Endothelial cell of umbilical vein (primary cell): ENCODE data around the gene GCNA. TPM values are rescaled to one million over a fixed set of nuclear protein-coding genes. Genes with fewer than 3 reads are reported as not detected.
A peak's percentile ranks its signal among the peaks of the same experiment; 100 is the strongest.

ENCODE experiments used
- BruUV-seq: library from RNA; stranded (reverse); fragments of 400-500 nt; replicated peaks from 2 replicates; lab custom pipeline; 2021; lab: Mats Ljungman, UMichigan
- CTCF ChIA-PET: fragments of 300-600, 350-600 bp; sonication (Branson Sonifier 250); formaldehyde crosslinking; loops from one replicate; lab custom pipeline; 2021; ENCODE audit warnings: antibody characterized with exemption, inconsistent platforms; lab: Charles Lee
- POLR2A ChIA-PET: fragments of 300-600, 350-600 bp; sonication (Branson Sonifier 250); formaldehyde crosslinking; loops from one replicate; lab custom pipeline; 2021; ENCODE audit warnings: antibody characterized with exemption, inconsistent platforms; lab: Charles Lee
- DNase-seq: peaks from one replicate; pipeline ENCODE4 v3.0.0-alpha.2; 2011; ENCODE audit warnings: low read depth, low spot score
- FAIRE-seq: peaks from 2 replicates; lab custom pipeline; 2011; peaks lifted over from hg19 to GRCh38; lab: Jason Lieb, UNC
- H2AFZ ChIP-seq: 2 replicates; pipeline ENCODE4 v1.6.0; 2012; ENCODE audit warnings: low read depth, low read length, control low read depth, inconsistent platforms
- H3K27ac ChIP-seq: 2 replicates; pipeline ENCODE4 v1.5.1; 2011; ENCODE audit warnings: low read depth, mild to moderate bottlenecking, control low read depth, low read length, moderate library complexity; ENCODE audit not compliant: insufficient read depth
- H3K27me3 ChIP-seq, 2 experiments: 2 replicates each; pipeline versions ENCODE4 v1.6.0 to v1.6.1; 2011; ENCODE audit warnings: low read length in 2 of 2, mixed read lengths in 1 of 2; ENCODE audit not compliant: control insufficient read depth in 2 of 2, insufficient read depth in 2 of 2
- H3K36me3 ChIP-seq, 2 experiments: 2 replicates in 1 of 2; 3 replicates in 1 of 2; pipeline ENCODE4 v1.5.1; 2011; ENCODE audit warnings: low read length in 2 of 2, mild to moderate bottlenecking in 1 of 2, moderate library complexity in 1 of 2; ENCODE audit not compliant: control insufficient read depth in 2 of 2, insufficient read depth in 2 of 2; ENCODE audit errors: extremely low read depth in 1 of 2
- H3K4me1 ChIP-seq: 3 replicates; pipeline ENCODE4 v1.5.1; 2011; ENCODE audit warnings: mild to moderate bottlenecking, low read length; ENCODE audit not compliant: control insufficient read depth, insufficient read depth; ENCODE audit errors: extremely low read depth
- H3K4me2 ChIP-seq: 2 replicates; pipeline ENCODE4 v1.6.1; 2011; ENCODE audit warnings: low read length, control low read depth, mixed read lengths; ENCODE audit not compliant: insufficient read depth
- H3K4me3 ChIP-seq, 3 experiments: fragments of 200-600 bp in 1 of 3; sonication (generic), shearing (Covaris generic) in 1 of 3; replicated peaks in 1 of 3; 2 replicates each; pipeline ENCODE4 v1.5.1; 2011 to 2016; ENCODE audit warnings: control low read depth in 3 of 3, low read length in 3 of 3, mild to moderate bottlenecking in 2 of 3, inconsistent platforms in 1 of 3, low read depth in 1 of 3, moderate library complexity in 1 of 3; ENCODE audit not compliant: insufficient read depth in 1 of 3
- H3K79me2 ChIP-seq: 2 replicates; pipeline ENCODE4 v1.6.0; 2012; ENCODE audit warnings: low read length, inconsistent platforms; ENCODE audit not compliant: control insufficient read depth, insufficient read depth
- H3K9ac ChIP-seq: replicated peaks from 2 replicates; pipeline ENCODE3; 2011; ENCODE audit warnings: low read length, control low read depth; ENCODE audit not compliant: insufficient read depth; ENCODE audit errors: extremely low read depth
- H3K9me1 ChIP-seq: replicated peaks from 3 replicates; pipeline ENCODE4 v1.6.0; 2011; ENCODE audit warnings: mild to moderate bottlenecking, low read length; ENCODE audit not compliant: control insufficient read depth, insufficient read depth; ENCODE audit errors: extremely low read depth
- H3K9me3 ChIP-seq: replicated peaks from 2 replicates; pipeline ENCODE4 v1.5.1; 2012; ENCODE audit warnings: low read length, inconsistent platforms; ENCODE audit not compliant: control insufficient read depth, insufficient read depth
- H4K20me1 ChIP-seq: replicated peaks from 2 replicates; pipeline ENCODE3; 2011; ENCODE audit warnings: mild to moderate bottlenecking, low read length; ENCODE audit not compliant: control insufficient read depth, insufficient read depth; ENCODE audit errors: extremely low read depth
- CTCF ChIP-seq, 2 donors: IDR thresholded peaks; 1 replicate in 1 of 2; 2 replicates in 1 of 2; pipeline ENCODE4 v1.5.1; 2011; ENCODE audit warnings: low read length in 2 of 2, mild to moderate bottlenecking in 2 of 2, moderate library complexity in 2 of 2, control low read depth in 1 of 2, inconsistent platforms in 1 of 2, low read depth in 1 of 2; ENCODE audit not compliant: insufficient read depth in 1 of 2; ENCODE audit errors: extremely low read depth in 1 of 2
- EZH2 ChIP-seq: IDR thresholded peaks from 2 replicates; pipeline ENCODE4 v1.6.1; 2012; ENCODE audit warnings: borderline replicate concordance, low read depth, mild to moderate bottlenecking, moderate library complexity, low read length, inconsistent platforms; ENCODE audit not compliant: severe bottlenecking
- FOS ChIP-seq: IDR thresholded peaks from 2 replicates; pipeline ENCODE4 v1.6.1; 2011; ENCODE audit warnings: mild to moderate bottlenecking, low read length, moderate library complexity, borderline replicate concordance; ENCODE audit not compliant: insufficient read depth
- GATA2 ChIP-seq: IDR thresholded peaks from 2 replicates; pipeline ENCODE4 v1.7.0; 2011; ENCODE audit warnings: low read depth, mild to moderate bottlenecking, moderate library complexity, mixed read lengths, low read length; ENCODE audit not compliant: insufficient read length, insufficient read depth
- JUN ChIP-seq: IDR thresholded peaks from 2 replicates; pipeline ENCODE4 v1.6.1; 2011; ENCODE audit warnings: borderline replicate concordance, low read depth; ENCODE audit not compliant: insufficient read length, insufficient read depth
- MAX ChIP-seq: IDR thresholded peaks from 2 replicates; pipeline ENCODE4 v1.6.1; 2011; ENCODE audit not compliant: insufficient read depth, insufficient read length
- MYC ChIP-seq: IDR thresholded peaks from one replicate; pipeline ENCODE4 v1.6.1; 2011; ENCODE audit warnings: mild to moderate bottlenecking, low read depth, low read length
- POLR2A ChIP-seq: IDR thresholded peaks from 2 replicates; pipeline ENCODE4 v1.6.1; 2012; ENCODE audit warnings: low read depth, mild to moderate bottlenecking, control low read depth, low read length
- POLR2AphosphoS5 ChIP-seq: IDR thresholded peaks from 2 replicates; pipeline ENCODE4 v1.6.1; 2012; ENCODE audit warnings: low read depth, mild to moderate bottlenecking, control low read depth, low read length, moderate library complexity; ENCODE audit not compliant: insufficient read depth
- dilution Hi-C: fragments of 300-500 bp; cut with MboI; formaldehyde crosslinking; loops from one replicate; pipeline ENCODE4 v1.15.0; 2019; ENCODE audit warnings: low sequenced_read_pairs; ENCODE audit not compliant: extremely low pct_ligation_motif_present
- intact Hi-C: fragments of 100-400 bp; cut with micrococcal nuclease; formaldehyde crosslinking; loops from one replicate; pipeline ENCODE4 v1.10.0; 2022
- polyA plus RNA-seq, 4 experiments: library from polyadenylated mRNA; depleted of rRNA in 3 of 4; stranded (reverse) in 3 of 4; unstranded in 1 of 4; fragments of >200 nt; gene quantifications; 2 replicates each; pipeline versions ENCODE4 v1.2.1 to v1.2.3, GENCODE V29; 2011 to 2012; ENCODE audit warnings: missing spikeins in 1 of 4
- total RNA-seq: library from RNA; stranded (reverse); gene quantifications from 2 replicates; pipeline ENCODE4 v1.2.3, GENCODE V29; 2021

The GCNA gene
- total and polyA plus RNA-seq, 2 donors (not counting 3 experiments of a cell fraction or from before 2014, with no cell fraction given): 1.0 to 4.0 TPM

- Histone ChIP-seq H4K20me1 (peaks cover 10% of the 10 kb centered on the region), H3K27ac (peak overlapping the region; percentile 63), H3K9me3 (no peaks in the 10 kb centered on the region), H3K4me2 (peak overlapping the region; percentile 79), H3K27me3 (no peaks in the 10 kb centered on the region), H3K9ac (no peak overlapping the region), H2AFZ (no peak overlapping the region), H3K4me3 (no peak overlapping the region), H3K9me1 (no peaks in the 10 kb centered on the region), H3K4me1 (peaks cover 41% of the 10 kb centered on the region), H3K36me3 (peaks cover 0 to 2% of the 10 kb centered on the region in 2 experiments), H3K79me2 (peaks cover 90% of the 10 kb centered on the region)
- FAIRE-seq (no peak), DNase-seq (no peak)
- CTCF ChIA-PET: no interaction called here
- no TSS peak for BruUV-seq
- dilution Hi-C loops: no loop called here
- intact Hi-C loops: loop anchor here (1.0 kb wide), 1 partner anchor 8 kb away; no protein-coding TSS in a partner anchor
- POLR2A ChIA-PET: no interaction called here
- no peak for TF ChIP-seq FOS
- TF ChIP-seq POLR2A: no peak
- no peak for TF ChIP-seq GATA2
- no peak for TF ChIP-seq JUN
- TF ChIP-seq CTCF (IDR thresholded peaks at IDR 0.05; ENCODE audit: extremely low read depth in 1 of 2, insufficient read depth in 1 of 2, low read depth in 1 of 2, low read length in 2 of 2): no peak
- no peak for TF ChIP-seq POLR2AphosphoS5
- TF ChIP-seq MYC: no peak
- no peak for TF ChIP-seq MAX
- no peak for TF ChIP-seq EZH2
Observed at GRCh38 chrX:71540801-71541200, 37.4 kb upstream of the GCNA start.
